IMR-90 (cell line): ENCODE results near the gene ME2. TPM values are rescaled to one million over a fixed set of nuclear protein-coding genes. Genes with fewer than 3 reads are reported as not detected.

Source experiments
- ATAC-seq: fragments of 200-7000 bp; cut with Tn5 transposase; 2 replicates; pipeline ENCODE4 v1.9.1; 2020; ENCODE audit warnings: low read depth, mild to moderate bottlenecking, moderate library complexity
- BruUV-seq: library from RNA; stranded (reverse); fragments of 400-500 nt; replicated peaks from 2 replicates; lab custom pipeline; 2021; lab: Mats Ljungman, UMichigan
- CTCF ChIA-PET: fragments of 300-600 bp; formaldehyde crosslinking; extraction: SDS; loops from one replicate; lab custom pipeline; 2021; ENCODE audit warnings: antibody characterized with exemption; lab: Yijun Ruan, JAX
- POLR2A ChIA-PET: fragments of 300-600 bp; sonication (Branson Sonifier 250); formaldehyde crosslinking; loops from one replicate; lab custom pipeline; 2022; ENCODE audit warnings: antibody characterized with exemption; ENCODE audit not compliant: unreplicated experiment; lab: Charles Lee
- DNase-seq: peaks from one replicate; pipeline ENCODE4 v3.0.0; 2013
- H2AFZ ChIP-seq: replicated peaks from 2 replicates; pipeline ENCODE3; 2013; ENCODE audit warnings: low read length, mild to moderate bottlenecking; ENCODE audit not compliant: poor library complexity
- H2AK5ac ChIP-seq: 2 replicates; pipeline ENCODE4 v1.6.1; 2013; ENCODE audit warnings: low read depth, low read length, inconsistent platforms
- H2AK9ac ChIP-seq: replicated peaks from 2 replicates; pipeline ENCODE3; 2013; ENCODE audit warnings: mild to moderate bottlenecking, low read depth, low read length, moderate library complexity; ENCODE audit not compliant: poor library complexity
- H2BK120ac ChIP-seq: 2 replicates; pipeline ENCODE4 v1.6.1; 2013; ENCODE audit warnings: low read depth, low read length, inconsistent platforms
- H2BK15ac ChIP-seq: 3 replicates; pipeline ENCODE4 v1.6.1; 2013; ENCODE audit warnings: low read depth, low read length, inconsistent platforms
- H2BK20ac ChIP-seq: 2 replicates; pipeline ENCODE4 v1.6.1; 2013; ENCODE audit warnings: low read depth, mild to moderate bottlenecking, inconsistent platforms, low read length, moderate library complexity
- H2BK5ac ChIP-seq: 2 replicates; pipeline ENCODE4 v1.6.1; 2013; ENCODE audit warnings: mild to moderate bottlenecking, low read depth, low read length, inconsistent platforms; ENCODE audit not compliant: poor library complexity, severe bottlenecking
- H3K14ac ChIP-seq: replicated peaks from 2 replicates; pipeline ENCODE4 v1.6.1; 2013; ENCODE audit warnings: low read depth, low read length, inconsistent platforms
- H3K18ac ChIP-seq: 2 replicates; pipeline ENCODE4 v1.6.1; 2013; ENCODE audit warnings: low read depth, low read length, control low read depth
- H3K23ac ChIP-seq: 2 replicates; pipeline ENCODE4 v1.6.1; 2013; ENCODE audit warnings: low read depth, low read length, inconsistent platforms
- H3K27ac ChIP-seq: 2 replicates; pipeline ENCODE4 v1.5.1; 2013; ENCODE audit warnings: mild to moderate bottlenecking, control low read depth, low read length; ENCODE audit not compliant: insufficient read depth
- H3K27me3 ChIP-seq: 2 replicates; pipeline ENCODE4 v1.6.1; 2013; ENCODE audit warnings: low read length; ENCODE audit not compliant: control insufficient read depth, insufficient read depth
- H3K36me3 ChIP-seq: 2 replicates; pipeline ENCODE4 v1.6.1; 2013; ENCODE audit warnings: low read length, mixed read lengths; ENCODE audit not compliant: control insufficient read depth, insufficient read depth
- H3K4ac ChIP-seq: 2 replicates; pipeline ENCODE4 v1.6.1; 2013; ENCODE audit warnings: low read depth, low read length, inconsistent platforms
- H3K4me1 ChIP-seq: 2 replicates; pipeline ENCODE4 v1.6.1; 2013; ENCODE audit warnings: low read length, mixed read lengths; ENCODE audit not compliant: control insufficient read depth, insufficient read depth
- H3K4me2 ChIP-seq: 2 replicates; pipeline ENCODE4 v1.6.1; 2013; ENCODE audit warnings: low read depth, mild to moderate bottlenecking, control low read depth, low read length, moderate library complexity
- H3K4me3 ChIP-seq: 2 replicates; pipeline ENCODE4 v1.5.1; 2013; ENCODE audit warnings: low read depth, mild to moderate bottlenecking, control low read depth, low read length, moderate library complexity; ENCODE audit not compliant: insufficient read depth
- H3K56ac ChIP-seq: 2 replicates; pipeline ENCODE4 v1.6.1; 2013; ENCODE audit warnings: low read length, inconsistent platforms; ENCODE audit not compliant: insufficient read depth; ENCODE audit errors: extremely low read depth
- H3K79me1 ChIP-seq, 2 experiments: 2 replicates each; pipeline ENCODE4 v1.6.1; 2013; ENCODE audit warnings: low read length in 2 of 2, inconsistent platforms in 1 of 2, low read depth in 1 of 2
- H3K9ac ChIP-seq: 2 replicates; pipeline ENCODE4 v1.6.1; 2013; ENCODE audit warnings: low read depth, low read length, control low read depth
- H3K9me1 ChIP-seq: 2 replicates; pipeline ENCODE4 v1.6.1; 2013; ENCODE audit warnings: low read length, inconsistent platforms; ENCODE audit not compliant: insufficient read depth
- H3K9me3 ChIP-seq: 2 replicates; pipeline ENCODE4 v1.6.1; 2013; ENCODE audit warnings: low read length; ENCODE audit not compliant: control insufficient read depth, insufficient read depth
- H4K20me1 ChIP-seq: 2 replicates; pipeline ENCODE4 v1.6.1; 2013; ENCODE audit warnings: low read length, inconsistent platforms; ENCODE audit not compliant: insufficient read depth
- H4K5ac ChIP-seq: 2 replicates; pipeline ENCODE4 v1.6.1; 2013; ENCODE audit warnings: mild to moderate bottlenecking, low read depth, low read length, control low read depth
- H4K8ac ChIP-seq, 2 experiments: 2 replicates each; pipeline ENCODE4 v1.6.1; 2013; ENCODE audit warnings: low read depth in 2 of 2, low read length in 2 of 2, control low read depth in 1 of 2, inconsistent platforms in 1 of 2
- H4K91ac ChIP-seq: 2 replicates; pipeline ENCODE4 v1.6.1; 2013; ENCODE audit warnings: low read depth, low read length, inconsistent platforms; ENCODE audit not compliant: insufficient read depth
- SMC3 ChIP-seq: fragments of 150-350 bp; IDR thresholded peaks from 2 replicates; pipeline ENCODE4 v1.6.1; 2016; ENCODE audit warnings: low read depth, mild to moderate bottlenecking, antibody characterized with exemption, low read length, moderate library complexity
- WGBS, 2 experiments: methylation state at CpG; one replicate each; pipeline versions ENCODE4 v1.1.5 to v1.1.7; 2013; ENCODE audit warnings: missing lambda C conversion rate in 2 of 2; ENCODE audit not compliant: insufficient read length in 1 of 2; ENCODE audit errors: extremely low coverage in 2 of 2; 5-methylcytosine and 5-hydroxymethylcytosine counted together
- dilution Hi-C: fragments of 300-500 bp; cut with HindIII; formaldehyde crosslinking; loops from one replicate; pipeline ENCODE4 v1.14.3; 2018; ENCODE audit warnings: low sequenced_read_pairs; ENCODE audit not compliant: unreplicated experiment
- in situ Hi-C: fragments of 300-500 bp; cut with MboI; formaldehyde crosslinking; loops from 3 replicates; pipeline ENCODE4 v1.14.3; 2019; ENCODE audit warnings: low sequenced_read_pairs, inconsistent platforms, mixed read lengths
- intact Hi-C: fragments of 100-400 bp; cut with micrococcal nuclease; formaldehyde crosslinking; loops from 2 replicates; pipeline ENCODE4 v1.10.0; 2022
- polyA plus RNA-seq, 3 experiments: library from polyadenylated mRNA; depleted of rRNA; stranded (reverse); fragments of >200 nt; gene quantifications; 2 replicates each; pipeline ENCODE4 v1.2.3, GENCODE V29; 2012; ENCODE audit warnings: low replicate concordance in 1 of 3
- total RNA-seq: library from RNA; depleted of rRNA; stranded (reverse); fragments of >200 nt; gene quantifications from 2 replicates; pipeline ENCODE4 v1.2.3, GENCODE V29; 2012

ME2 gene
- total and polyA plus RNA-seq, 2 of the 4 experiments (the other 2 are of a cell fraction): 29.7 to 32.6 TPM

- Histone ChIP-seq H2BK20ac (no peak overlapping the region), H2AK9ac (no peak overlapping the region), H3K18ac (no peak overlapping the region), H2BK15ac (no peak overlapping the region), H3K4me2 (no peak overlapping the region), H3K27ac (no peak overlapping the region), H3K14ac (no peak overlapping the region), H4K5ac (no peak overlapping the region), H4K20me1 (no peaks in the 10 kb centered on the region), H4K91ac (no peak overlapping the region), H3K27me3 (no peaks in the 10 kb centered on the region), H3K9me1 (no peaks in the 10 kb centered on the region), H2AFZ (no peak overlapping the region), H3K36me3 (peaks cover 2% of the 10 kb centered on the region), H3K4me3 (no peak overlapping the region), H3K23ac (no peak overlapping the region), H3K56ac (no peak overlapping the region), H2BK120ac (no peak overlapping the region), H4K8ac (no peak overlapping the region), H3K4me1 (no peaks in the 10 kb centered on the region), H3K9ac (no peak overlapping the region), H3K79me1 (peaks cover 2 to 5% of the 10 kb centered on the region in 2 experiments; a peak in 2 of 4 replicates), H3K4ac (no peak overlapping the region), H2BK5ac (no peak overlapping the region), H2AK5ac (no peak overlapping the region), H3K9me3 (no peaks in the 10 kb centered on the region)
- no peak for ATAC-seq
- no peak for DNase-seq
- ChIA-PET POLR2A (no interaction called here), CTCF (interaction anchor here (0.6 to 1.3 kb wide), 2 partner anchors 22 to 156 kb away, joined by 4 to 6 read pairs; no protein-coding TSS in a partner anchor)
- intact Hi-C loops: no loop called here
- no TSS peak for BruUV-seq
- no CpG with 5 or more reads among the region's 1 CpG for WGBS, 2 experiments
- TF ChIP-seq SMC3: no peak
- dilution Hi-C loops: no loop called here
- in situ Hi-C loops: no loop called here
These were observed 17.2 kb downstream of the ME2 start for GRCh38 chr18:50896093-50896492.
